Measurements from ENCODE around the gene RBM8A. TPM values are rescaled to one million over a fixed set of nuclear protein-coding genes. Genes with fewer than 3 reads are reported as not detected.

RBM8A gene
- total and polyA plus RNA-seq, 2 donors (not counting 1 experiment from before 2014, with no cell fraction given), result 137 to 169 TPM

DNA sequence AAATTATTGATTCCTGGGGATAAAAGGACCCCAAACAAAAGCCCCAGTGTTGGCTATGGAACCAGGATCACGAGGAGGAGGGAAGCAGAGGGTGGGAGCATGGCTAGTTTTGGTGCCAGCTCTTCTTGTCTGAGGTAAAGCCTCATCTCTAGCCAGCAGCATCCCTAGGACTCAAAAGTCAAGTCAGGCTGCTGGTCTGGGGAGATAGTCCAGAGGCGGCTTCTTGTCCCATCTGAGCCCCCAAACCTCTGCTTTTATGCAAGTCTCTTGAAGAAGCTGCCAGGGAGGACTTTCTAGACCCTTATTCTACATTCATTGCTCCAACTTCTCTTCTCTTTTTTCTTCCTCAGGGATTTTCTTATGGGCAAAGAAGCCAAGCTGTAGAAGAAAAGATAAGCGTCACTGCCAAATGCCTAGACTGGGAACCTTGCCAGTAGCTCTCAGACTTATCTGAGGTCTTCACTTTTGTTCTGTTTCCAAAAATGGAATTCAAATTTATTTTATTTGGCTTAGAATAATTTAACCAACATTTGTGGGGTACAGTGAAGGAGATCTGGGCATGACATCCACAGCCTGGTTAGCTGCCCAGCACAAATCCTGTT, 34.7 kb downstream of the RBM8A start:
- Mint-ChIP-seq H3K27ac (no peak overlapping the region), H3K9me3 (ENCODE audit: insufficient read depth) (no peaks in the 10 kb centered on the region), H3K27me3 (no peaks in the 10 kb centered on the region), H3K4me3 (no peak overlapping the region), H3K4me1 (no peaks in the 10 kb centered on the region)
- Histone ChIP-seq H2AFZ (ENCODE audit: insufficient read depth, low read depth, low read length, poor library complexity, severe bottlenecking) (no peak overlapping the region), H3K4me1 (ENCODE audit: control insufficient read depth in 2 of 2, insufficient read depth in 2 of 2, low read length in 2 of 2) (no peaks in the 10 kb centered on the region), H3K4me2 (replicated peaks; ENCODE audit: low read depth, low read length, poor library complexity, severe bottlenecking) (no peak overlapping the region), H3K27ac (ENCODE audit: low read length in 2 of 2) (no peak overlapping the region), H3K4me3 (ENCODE audit: control extremely low read depth in 1 of 5, extremely low read depth in 1 of 5, insufficient read depth in 1 of 5, low read depth in 2 of 5, low read length in 4 of 5) (no peak overlapping the region), H3K79me2 (ENCODE audit: control insufficient read depth, insufficient read depth, low read length) (no peaks in the 10 kb centered on the region), H3K9ac (ENCODE audit: low read length) (no peak overlapping the region), H3K36me3 (replicated peaks in 1 of 2; ENCODE audit: control extremely low read depth in 1 of 2, control insufficient read depth in 1 of 2, extremely low read depth in 1 of 2, insufficient read depth in 2 of 2, low read length in 1 of 2) (no peaks in the 10 kb centered on the region), H3K9me3 (ENCODE audit: control extremely low read depth in 1 of 3, control insufficient read depth in 2 of 3, insufficient read depth in 1 of 3, low read length in 2 of 3) (no peaks in the 10 kb centered on the region), H4K20me1 (ENCODE audit: control insufficient read depth, insufficient read depth, low read length, poor library complexity, severe bottlenecking) (no peaks in the 10 kb centered on the region), H3K27me3 (replicated peaks in 1 of 4; ENCODE audit: control extremely low read depth in 1 of 4, control insufficient read depth in 3 of 4, insufficient read depth in 4 of 4, low read length in 3 of 4) (no peaks in the 10 kb centered on the region)
- intact Hi-C loops (cut with micrococcal nuclease), result no loop called here
- ATAC-seq (ENCODE audit: low read depth) (no peak), DNase-seq (no peak)
- TF ChIP-seq EZH2 (IDR thresholded peaks at IDR 0.05; ENCODE audit: borderline replicate concordance, insufficient read depth, low read depth, low read length, poor library complexity, severe bottlenecking), result no peak
- TF ChIP-seq, protein P1, sequence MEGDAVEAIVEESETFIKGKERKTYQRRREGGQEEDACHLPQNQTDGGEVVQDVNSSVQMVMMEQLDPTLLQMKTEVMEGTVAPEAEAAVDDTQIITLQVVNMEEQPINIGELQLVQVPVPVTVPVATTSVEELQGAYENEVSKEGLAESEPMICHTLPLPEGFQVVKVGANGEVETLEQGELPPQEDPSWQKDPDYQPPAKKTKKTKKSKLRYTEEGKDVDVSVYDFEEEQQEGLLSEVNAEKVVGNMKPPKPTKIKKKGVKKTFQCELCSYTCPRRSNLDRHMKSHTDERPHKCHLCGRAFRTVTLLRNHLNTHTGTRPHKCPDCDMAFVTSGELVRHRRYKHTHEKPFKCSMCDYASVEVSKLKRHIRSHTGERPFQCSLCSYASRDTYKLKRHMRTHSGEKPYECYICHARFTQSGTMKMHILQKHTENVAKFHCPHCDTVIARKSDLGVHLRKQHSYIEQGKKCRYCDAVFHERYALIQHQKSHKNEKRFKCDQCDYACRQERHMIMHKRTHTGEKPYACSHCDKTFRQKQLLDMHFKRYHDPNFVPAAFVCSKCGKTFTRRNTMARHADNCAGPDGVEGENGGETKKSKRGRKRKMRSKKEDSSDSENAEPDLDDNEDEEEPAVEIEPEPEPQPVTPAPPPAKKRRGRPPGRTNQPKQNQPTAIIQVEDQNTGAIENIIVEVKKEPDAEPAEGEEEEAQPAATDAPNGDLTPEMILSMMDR (IDR thresholded peaks at IDR 0.05), result no peak
- ChIA-PET POLR2A (no interaction called here), CTCF (interaction anchor here (0.6 to 3.9 kb wide), 24 partner anchors 9 to 148 kb away, joined by 3 to 41 read pairs (median 6); partner anchors contain the start of genes HJV, ITGA10, NUDT17 and PEX11B)
- WGBS (ENCODE audit: insufficient coverage), result 100% methylated on average over 1 of the region's 3 CpGs
